LNCaP clone FGC (cell line): Measurements from ENCODE around the gene ATG5.

Source experiments
- DNase-seq: peaks from one replicate; pipeline ENCODE4 v3.0.0-alpha.2; 2011; ENCODE audit warnings: low read depth
- H3K4me3 ChIP-seq: 2 replicates; pipeline ENCODE4 v1.5.1; 2011; ENCODE audit warnings: mild to moderate bottlenecking, low read depth, low read length, control low read depth
- TF ChIP-seq, protein P1 (sequence below): IDR thresholded peaks from 2 replicates; pipeline ENCODE4 v1.5.1; 2012; ENCODE audit warnings: mild to moderate bottlenecking; ENCODE audit not compliant: control insufficient read depth, insufficient read depth; ENCODE audit errors: extremely low read depth

The ATG5 gene

DNA sequence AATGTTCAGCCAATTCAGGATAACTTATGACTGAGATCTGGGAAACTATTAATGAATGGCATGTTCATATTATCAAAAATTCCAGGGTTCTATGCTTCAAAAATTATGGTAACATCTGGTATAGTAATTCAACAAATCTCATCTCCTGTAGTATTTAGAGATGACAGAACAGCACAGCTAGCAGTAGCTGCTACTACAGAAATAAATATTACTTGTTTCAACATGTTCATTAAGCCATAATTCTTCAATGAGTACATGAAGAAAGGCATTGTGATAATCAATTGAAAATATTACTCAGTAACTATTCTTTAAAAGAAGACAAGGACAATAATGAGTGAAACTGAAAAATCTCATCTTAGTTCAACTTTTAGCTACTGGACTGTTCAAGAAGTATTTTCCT lies 66.8 kb downstream of the ATG5 start:
- TF ChIP-seq, protein P1, sequence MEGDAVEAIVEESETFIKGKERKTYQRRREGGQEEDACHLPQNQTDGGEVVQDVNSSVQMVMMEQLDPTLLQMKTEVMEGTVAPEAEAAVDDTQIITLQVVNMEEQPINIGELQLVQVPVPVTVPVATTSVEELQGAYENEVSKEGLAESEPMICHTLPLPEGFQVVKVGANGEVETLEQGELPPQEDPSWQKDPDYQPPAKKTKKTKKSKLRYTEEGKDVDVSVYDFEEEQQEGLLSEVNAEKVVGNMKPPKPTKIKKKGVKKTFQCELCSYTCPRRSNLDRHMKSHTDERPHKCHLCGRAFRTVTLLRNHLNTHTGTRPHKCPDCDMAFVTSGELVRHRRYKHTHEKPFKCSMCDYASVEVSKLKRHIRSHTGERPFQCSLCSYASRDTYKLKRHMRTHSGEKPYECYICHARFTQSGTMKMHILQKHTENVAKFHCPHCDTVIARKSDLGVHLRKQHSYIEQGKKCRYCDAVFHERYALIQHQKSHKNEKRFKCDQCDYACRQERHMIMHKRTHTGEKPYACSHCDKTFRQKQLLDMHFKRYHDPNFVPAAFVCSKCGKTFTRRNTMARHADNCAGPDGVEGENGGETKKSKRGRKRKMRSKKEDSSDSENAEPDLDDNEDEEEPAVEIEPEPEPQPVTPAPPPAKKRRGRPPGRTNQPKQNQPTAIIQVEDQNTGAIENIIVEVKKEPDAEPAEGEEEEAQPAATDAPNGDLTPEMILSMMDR = no peak
- no peak for DNase-seq
- H3K4me3 ChIP-seq = no peak overlapping the region

DNA sequence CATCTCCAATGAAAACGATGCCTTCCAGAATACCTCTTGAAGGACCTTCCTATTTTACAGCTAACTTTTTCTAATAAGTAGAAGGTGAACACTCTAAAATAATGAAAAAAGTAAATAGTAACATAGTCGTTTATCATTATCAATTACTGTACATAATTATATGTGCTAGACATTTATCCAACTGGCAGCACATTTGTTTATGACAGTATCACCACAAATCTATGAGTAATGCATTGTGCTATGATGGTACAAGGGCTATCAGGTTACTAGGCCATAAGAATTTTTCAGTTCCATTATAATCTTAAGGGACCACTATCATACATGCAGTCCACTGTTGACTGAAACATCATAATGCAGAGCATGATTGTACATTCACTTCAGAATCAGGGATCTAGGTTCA lies 68.4 kb downstream of the ATG5 start:
- no peak for DNase-seq
- no peak overlapping the region for H3K4me3 ChIP-seq
- TF ChIP-seq, protein P1 = no peak

DNA sequence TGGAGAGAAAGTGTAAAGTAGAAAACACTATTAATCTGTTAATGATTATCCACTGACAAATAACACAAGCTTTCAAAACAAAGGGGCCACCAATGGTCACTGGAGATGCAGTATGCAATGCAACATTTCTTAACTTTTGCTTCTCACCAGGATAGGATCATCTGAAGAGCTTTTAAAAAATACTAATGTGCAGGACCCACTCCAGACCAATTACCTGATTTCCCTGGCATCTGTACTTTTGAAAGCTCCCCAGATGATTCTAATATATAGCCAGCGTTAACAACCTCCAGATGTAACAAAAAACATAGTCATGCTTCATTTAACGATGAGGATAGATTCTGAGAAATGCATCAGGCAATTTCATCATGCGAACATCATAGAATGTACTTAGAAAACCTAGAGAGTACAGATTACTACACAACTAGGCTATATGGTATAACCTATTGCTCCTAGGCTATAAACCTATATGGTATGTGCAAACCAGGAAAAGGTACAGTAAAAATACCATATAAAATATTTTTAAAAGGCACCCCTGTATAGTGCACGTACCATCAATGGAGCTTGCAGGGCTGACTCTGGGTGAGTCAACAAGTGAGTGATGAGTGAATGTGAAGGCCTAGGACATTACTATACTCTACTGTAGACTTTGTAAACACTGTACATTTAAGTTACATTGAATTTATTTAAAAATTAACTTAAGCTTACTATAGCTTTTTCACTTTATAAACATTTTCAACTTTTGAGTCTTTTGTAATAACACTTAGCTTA lies 69.2 kb downstream of the ATG5 start:
- TF ChIP-seq, protein P1 = no peak
- DNase-seq = no peak

DNA sequence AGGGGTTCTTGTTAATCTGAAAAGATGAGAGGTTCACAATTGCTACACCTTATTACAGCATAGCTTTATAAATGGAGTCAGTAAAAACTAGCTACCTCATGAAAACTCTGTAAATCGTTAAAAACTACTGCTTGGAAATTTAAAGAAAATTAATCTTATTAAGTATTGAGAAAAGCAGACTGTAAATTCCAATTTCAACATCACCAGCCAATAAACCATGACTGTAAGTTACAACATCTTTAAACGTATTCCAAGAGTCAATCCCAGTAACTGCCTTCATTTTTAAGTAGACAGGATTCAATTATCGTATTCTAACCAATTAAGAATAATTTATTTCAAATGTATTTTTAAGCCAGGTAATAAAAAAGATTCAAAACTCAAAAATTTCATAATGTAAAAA lies 70.3 kb downstream of the ATG5 start:
- no peak overlapping the region for H3K4me3 ChIP-seq
- DNase-seq = no peak
- TF ChIP-seq, protein P1 = no peak

More for the DNA sequence above, 69.2 kb downstream of the ATG5 start:
- no peak overlapping the region for H3K4me3 ChIP-seq

DNA sequence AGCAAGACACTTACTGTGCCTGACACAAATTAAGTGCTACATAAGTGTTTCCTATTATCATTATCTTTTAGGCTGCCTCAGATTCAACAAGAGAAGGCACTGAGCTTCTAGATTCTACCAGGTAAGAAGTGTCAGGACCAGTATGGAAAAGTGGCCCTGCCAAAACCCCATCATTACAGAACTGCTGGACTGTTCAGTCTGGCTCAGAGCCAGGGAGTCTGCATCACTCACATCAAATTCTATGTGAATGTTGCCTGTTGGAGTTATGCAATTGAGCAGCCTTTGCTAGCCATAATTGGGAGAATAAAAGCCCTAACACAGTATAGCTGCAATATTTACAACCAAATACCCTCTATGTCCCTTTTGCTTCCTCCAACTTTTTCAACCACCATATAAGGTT lies 70.9 kb downstream of the ATG5 start:
- no peak overlapping the region for H3K4me3 ChIP-seq
- TF ChIP-seq, protein P1 = no peak
- DNase-seq = no peak

DNA sequence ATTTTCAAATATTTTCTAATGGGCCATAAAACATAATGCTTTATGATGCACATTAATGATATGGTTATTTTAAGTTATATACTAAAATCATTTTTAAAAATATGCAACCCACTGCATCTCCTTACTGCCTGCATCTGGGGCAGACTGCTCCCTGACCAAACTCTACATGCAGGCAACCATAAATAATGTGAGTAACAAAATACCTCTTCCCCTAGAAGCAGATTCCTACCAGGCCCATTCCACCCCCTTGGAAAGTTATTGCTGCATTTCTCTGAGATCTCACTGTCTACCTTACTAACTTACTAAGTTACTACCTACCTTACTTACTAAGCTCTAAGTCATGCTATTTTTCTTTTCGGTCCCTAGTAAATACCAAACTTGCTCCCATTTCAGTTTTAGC lies 71.8 kb downstream of the ATG5 start:
- no peak overlapping the region for H3K4me3 ChIP-seq
- TF ChIP-seq, protein P1 = no peak
- DNase-seq = no peak

DNA sequence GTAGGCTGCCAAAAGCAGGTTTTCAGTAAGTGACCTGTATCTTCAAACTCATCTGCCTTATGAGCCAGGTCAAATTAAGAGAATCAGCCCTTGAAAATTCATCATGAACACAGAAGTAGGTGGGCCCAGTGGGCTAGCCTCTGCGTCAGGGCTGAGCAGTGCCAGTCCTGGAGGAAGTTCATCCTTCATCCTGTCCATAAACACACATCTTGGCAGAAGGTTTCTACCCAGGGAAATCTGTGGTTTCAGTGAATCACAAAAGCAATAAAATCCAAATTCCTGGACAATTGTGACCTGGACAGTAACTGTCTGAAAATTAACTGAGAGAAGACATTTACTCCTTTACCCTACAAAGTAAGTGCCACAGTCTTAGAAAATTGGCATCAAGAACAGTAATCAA lies 72.4 kb downstream of the ATG5 start:
- TF ChIP-seq, protein P1 = no peak
- no peak overlapping the region for H3K4me3 ChIP-seq
- no peak for DNase-seq
